MM.1S (cell line): ENCODE measurements around the gene CTSL.

Experiments used
- DNase-seq: peaks from one replicate; pipeline ENCODE4 v3.0.0-alpha.2; 2015
- H2AFZ ChIP-seq: fragments of 300-600 bp; sonication (generic); 2 replicates; pipeline ENCODE4 v1.6.0; 2016; ENCODE audit warnings: antibody characterized with exemption, low read length
- H3F3A ChIP-seq: fragments of 300-600 bp; sonication (generic); 2 replicates; pipeline ENCODE4 v1.6.1; 2016; ENCODE audit warnings: mild to moderate bottlenecking, antibody characterized with exemption, low read length, moderate library complexity, mixed read lengths; ENCODE audit not compliant: insufficient read depth
- H3K27ac ChIP-seq: fragments of 300-600 bp; sonication (generic); 2 replicates; pipeline ENCODE4 v1.5.1; 2016; ENCODE audit warnings: mild to moderate bottlenecking, low read length
- H3K27me3 ChIP-seq: fragments of 300-600 bp; sonication (generic); replicated peaks from 2 replicates; pipeline ENCODE4 v1.6.0; 2016; ENCODE audit warnings: low read length; ENCODE audit not compliant: insufficient read depth
- H3K36me3 ChIP-seq: fragments of 300-600 bp; sonication (generic); replicated peaks from 2 replicates; pipeline ENCODE4 v1.6.1; 2016; ENCODE audit warnings: mild to moderate bottlenecking, low read length, mixed read lengths; ENCODE audit not compliant: insufficient read depth
- H3K4me1 ChIP-seq: fragments of 300-600 bp; sonication (generic); 2 replicates; pipeline ENCODE4 v1.6.1; 2016; ENCODE audit warnings: low read length, mixed read lengths
- H3K4me2 ChIP-seq: fragments of 300-600 bp; sonication (generic); 2 replicates; pipeline ENCODE4 v1.6.0; 2016; ENCODE audit warnings: low read depth, low read length
- H3K4me3 ChIP-seq: fragments of 300-600 bp; sonication (generic); 2 replicates; pipeline ENCODE4 v1.5.1; 2016; ENCODE audit warnings: low read length, mixed read lengths
- H3K79me2 ChIP-seq: fragments of 300-600 bp; sonication (generic); 2 replicates; pipeline ENCODE4 v1.6.1; 2016; ENCODE audit warnings: mixed run types, low read length, mixed read lengths
- H3K9ac ChIP-seq: fragments of 300-600 bp; sonication (generic); 2 replicates; pipeline ENCODE4 v1.6.1; 2016; ENCODE audit warnings: low read length, mixed read lengths
- H3K9me2 ChIP-seq: fragments of 300-600 bp; sonication (generic); replicated peaks from 2 replicates; pipeline ENCODE4 v1.6.1; 2016; ENCODE audit warnings: mild to moderate bottlenecking, low read length, mixed read lengths; ENCODE audit not compliant: insufficient read depth
- H3K9me3 ChIP-seq: fragments of 300-600 bp; sonication (generic); replicated peaks from 2 replicates; pipeline ENCODE4 v1.6.1; 2016; ENCODE audit warnings: mild to moderate bottlenecking, low read length, mixed read lengths; ENCODE audit not compliant: insufficient read depth
- H4K20me1 ChIP-seq: fragments of 300-600 bp; sonication (generic); 2 replicates; pipeline ENCODE4 v1.6.1; 2016; ENCODE audit warnings: mild to moderate bottlenecking, low read length, moderate library complexity, mixed read lengths; ENCODE audit not compliant: insufficient read depth
- EZH2 ChIP-seq: fragments of 300-600 bp; sonication (generic); optimal IDR thresholded peaks from 2 replicates; pipeline ENCODE3; 2017; ENCODE audit warnings: low read depth, mild to moderate bottlenecking, antibody characterized with exemption, low read length, mixed read lengths
- EZH2phosphoT487 ChIP-seq: fragments of 300-600 bp; sonication (generic); IDR thresholded peaks from 2 replicates; pipeline ENCODE4 v1.6.1; 2018; ENCODE audit warnings: antibody characterized with exemption, low read length
- TF ChIP-seq, protein P1 (sequence below): fragments of 300-600 bp; sonication (generic); IDR thresholded peaks from 2 replicates; pipeline ENCODE4 v1.5.1; 2016; ENCODE audit warnings: antibody characterized with exemption, low read length, mixed read lengths

The CTSL gene

DNA sequence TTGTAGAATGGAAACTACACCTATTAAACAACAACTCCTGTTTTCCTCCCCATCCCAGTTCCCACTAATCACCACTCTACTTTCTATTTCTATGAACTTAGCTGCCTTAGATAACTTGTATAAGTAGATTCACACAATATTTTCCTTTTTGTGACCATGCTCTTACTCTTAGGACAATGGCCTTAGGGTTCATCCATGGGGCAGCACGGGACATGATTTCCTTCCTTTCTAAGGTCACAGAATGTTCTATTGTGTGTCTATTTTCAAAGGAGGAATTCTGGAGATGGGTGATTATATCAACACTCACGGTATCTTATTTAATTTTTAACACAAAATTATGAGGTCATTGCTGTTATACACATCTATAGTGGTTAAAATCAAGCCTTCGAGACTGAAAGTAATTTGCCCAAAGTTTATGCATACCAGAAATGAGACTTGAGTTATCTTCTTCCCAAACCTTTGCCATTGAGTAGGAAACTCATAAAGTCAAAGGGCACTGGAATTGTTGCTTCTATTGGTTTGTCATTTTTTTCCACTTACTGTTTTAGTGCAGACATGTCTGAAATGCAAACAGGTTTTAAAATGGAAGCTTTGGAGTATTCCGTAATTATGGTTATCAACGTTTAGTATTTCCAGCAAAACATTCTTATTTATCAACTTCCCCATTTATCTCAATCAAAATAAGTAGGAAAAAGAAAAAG lies 23.6 kb downstream of the CTSL start:
- no peaks in the 10 kb centered on the region for H3K27me3 ChIP-seq
- H3K9me2 ChIP-seq = no peaks in the 10 kb centered on the region
- TF ChIP-seq EZH2phosphoT487 (no peak), EZH2 (no peak)
- TF ChIP-seq, protein P1, sequence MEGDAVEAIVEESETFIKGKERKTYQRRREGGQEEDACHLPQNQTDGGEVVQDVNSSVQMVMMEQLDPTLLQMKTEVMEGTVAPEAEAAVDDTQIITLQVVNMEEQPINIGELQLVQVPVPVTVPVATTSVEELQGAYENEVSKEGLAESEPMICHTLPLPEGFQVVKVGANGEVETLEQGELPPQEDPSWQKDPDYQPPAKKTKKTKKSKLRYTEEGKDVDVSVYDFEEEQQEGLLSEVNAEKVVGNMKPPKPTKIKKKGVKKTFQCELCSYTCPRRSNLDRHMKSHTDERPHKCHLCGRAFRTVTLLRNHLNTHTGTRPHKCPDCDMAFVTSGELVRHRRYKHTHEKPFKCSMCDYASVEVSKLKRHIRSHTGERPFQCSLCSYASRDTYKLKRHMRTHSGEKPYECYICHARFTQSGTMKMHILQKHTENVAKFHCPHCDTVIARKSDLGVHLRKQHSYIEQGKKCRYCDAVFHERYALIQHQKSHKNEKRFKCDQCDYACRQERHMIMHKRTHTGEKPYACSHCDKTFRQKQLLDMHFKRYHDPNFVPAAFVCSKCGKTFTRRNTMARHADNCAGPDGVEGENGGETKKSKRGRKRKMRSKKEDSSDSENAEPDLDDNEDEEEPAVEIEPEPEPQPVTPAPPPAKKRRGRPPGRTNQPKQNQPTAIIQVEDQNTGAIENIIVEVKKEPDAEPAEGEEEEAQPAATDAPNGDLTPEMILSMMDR = no peak
- no peaks in the 10 kb centered on the region for H3F3A ChIP-seq
- no peak overlapping the region for H3K4me3 ChIP-seq
- H3K4me2 ChIP-seq = no peak overlapping the region
- no peak overlapping the region for H3K9ac ChIP-seq
- no peaks in the 10 kb centered on the region for H3K36me3 ChIP-seq
- H3K27ac ChIP-seq = no peak overlapping the region
- DNase-seq = no peak
- no peak overlapping the region for H2AFZ ChIP-seq
- H3K9me3 ChIP-seq = no peaks in the 10 kb centered on the region
- H4K20me1 ChIP-seq = no peaks in the 10 kb centered on the region
- no peaks in the 10 kb centered on the region for H3K4me1 ChIP-seq
- H3K79me2 ChIP-seq = no peaks in the 10 kb centered on the region

DNA sequence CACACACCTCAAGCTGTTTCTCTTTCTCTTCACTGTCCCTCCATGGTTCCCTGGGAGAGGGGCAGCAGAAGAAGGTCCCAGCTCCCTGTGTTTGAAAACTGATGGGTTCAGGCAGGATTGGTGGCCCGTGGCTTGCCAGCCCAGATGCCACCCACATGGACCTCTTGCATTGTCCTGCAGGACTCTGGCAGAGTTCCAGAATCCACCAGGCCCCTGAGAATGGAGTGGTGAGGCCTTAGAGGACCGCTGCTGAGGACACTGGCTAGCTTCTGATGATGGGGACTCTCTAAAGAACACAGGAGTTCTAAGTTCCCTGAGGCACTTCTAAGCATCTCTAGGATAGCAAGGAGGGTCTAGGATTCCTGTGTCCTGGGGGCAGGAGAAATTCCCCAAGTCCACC lies 24.8 kb downstream of the CTSL start:
- no peak overlapping the region for H3K4me3 ChIP-seq
- H3K9me3 ChIP-seq = no peaks in the 10 kb centered on the region
- H3K4me1 ChIP-seq = no peaks in the 10 kb centered on the region
- H2AFZ ChIP-seq = no peak overlapping the region
- no peak overlapping the region for H3K27ac ChIP-seq
- DNase-seq = no peak
- H3K36me3 ChIP-seq = no peaks in the 10 kb centered on the region
- TF ChIP-seq EZH2phosphoT487 (no peak), EZH2 (no peak)
- TF ChIP-seq, protein P1 = no peak
- no peaks in the 10 kb centered on the region for H3K27me3 ChIP-seq
- H3F3A ChIP-seq = no peaks in the 10 kb centered on the region
- no peaks in the 10 kb centered on the region for H3K9me2 ChIP-seq
- no peaks in the 10 kb centered on the region for H4K20me1 ChIP-seq
- H3K9ac ChIP-seq = no peak overlapping the region
- no peaks in the 10 kb centered on the region for H3K79me2 ChIP-seq
- H3K4me2 ChIP-seq = no peak overlapping the region

DNA sequence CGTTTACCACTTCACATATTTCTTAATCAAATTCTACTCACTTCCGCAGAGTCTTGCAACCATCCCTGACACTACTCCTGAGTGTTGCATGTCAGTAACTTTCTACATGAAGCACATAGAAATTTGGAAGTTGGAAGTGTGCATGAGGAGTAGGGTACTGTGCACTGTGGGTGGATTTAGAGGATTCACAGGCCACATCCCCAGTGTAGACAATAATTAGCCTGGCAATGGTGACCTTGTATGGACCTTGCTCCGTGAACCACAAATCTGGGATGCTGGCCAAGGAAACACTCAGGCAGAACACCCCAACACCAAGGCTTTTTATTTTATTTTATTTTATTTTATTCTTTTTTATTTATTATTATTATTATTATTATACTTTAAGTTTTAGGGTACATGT lies 25.5 kb downstream of the CTSL start:
- no peak overlapping the region for H3K4me3 ChIP-seq
- DNase-seq = no peak
- no peak overlapping the region for H3K4me2 ChIP-seq
- H3F3A ChIP-seq = no peaks in the 10 kb centered on the region
- H3K9ac ChIP-seq = no peak overlapping the region
- H3K27me3 ChIP-seq = no peaks in the 10 kb centered on the region
- H3K9me3 ChIP-seq = no peaks in the 10 kb centered on the region
- H2AFZ ChIP-seq = no peak overlapping the region
- no peaks in the 10 kb centered on the region for H4K20me1 ChIP-seq
- no peaks in the 10 kb centered on the region for H3K9me2 ChIP-seq
- no peaks in the 10 kb centered on the region for H3K79me2 ChIP-seq
- TF ChIP-seq, protein P1 = no peak
- TF ChIP-seq EZH2 (no peak), EZH2phosphoT487 (no peak)
- H3K4me1 ChIP-seq = no peaks in the 10 kb centered on the region
- no peak overlapping the region for H3K27ac ChIP-seq
- no peaks in the 10 kb centered on the region for H3K36me3 ChIP-seq
